HCT116 (cell line): Measurements from ENCODE around the gene SHISAL1.

Experiments used
- CEBPB ChIP-seq: IDR thresholded peaks from 2 replicates; pipeline ENCODE4 v1.6.1; 2012; ENCODE audit warnings: low read depth
- EZH2phosphoT487 ChIP-seq: fragments of 200-600 bp; IDR thresholded peaks from 2 replicates; pipeline ENCODE4 v1.6.1; 2018; ENCODE audit warnings: antibody characterized with exemption, borderline replicate concordance
- POLR2A ChIP-seq: IDR thresholded peaks from 2 replicates; pipeline ENCODE4 v1.7.0; 2011; ENCODE audit warnings: borderline replicate concordance; ENCODE audit not compliant: insufficient read depth, insufficient read length; ENCODE audit errors: extremely low read depth
- POLR2AphosphoS5 ChIP-seq: IDR thresholded peaks from 2 replicates; pipeline ENCODE4 v1.6.1; 2011; ENCODE audit warnings: mild to moderate bottlenecking, low read depth, low read length, moderate library complexity
- RAD21 ChIP-seq: IDR thresholded peaks from 2 replicates; pipeline ENCODE4 v1.6.1; 2012; ENCODE audit warnings: low read depth, mild to moderate bottlenecking
- REST ChIP-seq: IDR thresholded peaks from 2 replicates; pipeline ENCODE4 v1.6.1; 2012; ENCODE audit warnings: low read depth
- TCF7L2 ChIP-seq: IDR thresholded peaks from 2 replicates; pipeline ENCODE4 v1.7.0; 2011; ENCODE audit warnings: borderline replicate concordance, inconsistent platforms; ENCODE audit not compliant: insufficient read depth, insufficient read length; ENCODE audit errors: extremely low read depth
- TF ChIP-seq, protein P1 (sequence below), 3 experiments: fragments of 200-600 bp in 1 of 3; sonication (generic) in 1 of 3; IDR thresholded peaks in 2 of 3; conservative IDR thresholded peaks in 1 of 3; 2 replicates each; pipeline ENCODE4 v1.5.1; 2012 to 2017; ENCODE audit warnings: low read depth in 2 of 3, low read length in 2 of 3, antibody characterized with exemption in 1 of 3, borderline replicate concordance in 1 of 3, control low read depth in 1 of 3, mild to moderate bottlenecking in 1 of 3, mixed read lengths in 1 of 3, mixed run types in 1 of 3, moderate library complexity in 1 of 3; ENCODE audit not compliant: insufficient read depth in 1 of 3

DNA sequence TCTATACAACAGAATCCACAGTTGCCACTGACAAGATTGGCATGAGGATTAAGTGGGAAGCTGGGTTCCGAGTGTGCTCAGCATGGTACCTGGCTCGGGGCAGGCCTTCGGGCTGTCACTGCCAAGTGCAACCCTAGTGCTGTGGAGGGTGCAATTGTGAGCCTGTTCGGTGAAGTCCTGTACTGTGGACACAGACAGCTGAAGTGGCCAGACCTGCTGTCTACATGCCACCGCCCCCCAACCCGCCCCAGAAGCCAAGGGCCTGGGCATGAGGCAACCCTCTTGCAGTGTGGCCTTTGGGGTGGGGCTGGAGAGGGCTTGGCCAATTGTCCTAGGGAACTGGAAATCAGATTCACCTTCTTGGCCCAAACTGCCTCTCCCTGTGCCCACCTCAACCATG, 15.6 kb upstream of the SHISAL1 start:
- TF ChIP-seq POLR2A (no peak), RAD21 (no peak), POLR2AphosphoS5 (no peak), EZH2phosphoT487 (no peak), CEBPB (no peak), TCF7L2 (no peak), REST (no peak)
- TF ChIP-seq, protein P1, sequence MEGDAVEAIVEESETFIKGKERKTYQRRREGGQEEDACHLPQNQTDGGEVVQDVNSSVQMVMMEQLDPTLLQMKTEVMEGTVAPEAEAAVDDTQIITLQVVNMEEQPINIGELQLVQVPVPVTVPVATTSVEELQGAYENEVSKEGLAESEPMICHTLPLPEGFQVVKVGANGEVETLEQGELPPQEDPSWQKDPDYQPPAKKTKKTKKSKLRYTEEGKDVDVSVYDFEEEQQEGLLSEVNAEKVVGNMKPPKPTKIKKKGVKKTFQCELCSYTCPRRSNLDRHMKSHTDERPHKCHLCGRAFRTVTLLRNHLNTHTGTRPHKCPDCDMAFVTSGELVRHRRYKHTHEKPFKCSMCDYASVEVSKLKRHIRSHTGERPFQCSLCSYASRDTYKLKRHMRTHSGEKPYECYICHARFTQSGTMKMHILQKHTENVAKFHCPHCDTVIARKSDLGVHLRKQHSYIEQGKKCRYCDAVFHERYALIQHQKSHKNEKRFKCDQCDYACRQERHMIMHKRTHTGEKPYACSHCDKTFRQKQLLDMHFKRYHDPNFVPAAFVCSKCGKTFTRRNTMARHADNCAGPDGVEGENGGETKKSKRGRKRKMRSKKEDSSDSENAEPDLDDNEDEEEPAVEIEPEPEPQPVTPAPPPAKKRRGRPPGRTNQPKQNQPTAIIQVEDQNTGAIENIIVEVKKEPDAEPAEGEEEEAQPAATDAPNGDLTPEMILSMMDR (IDR thresholded peaks at IDR 0.05 in 2 of 3, conservative IDR thresholded peaks at IDR 0.05 in 1 of 3; ENCODE audit: borderline replicate concordance in 1 of 3, insufficient read depth in 1 of 3, low read depth in 2 of 3, low read length in 2 of 3): no peak
